ENCODE measurements around the gene SULT1A2.
"Not testable (repeated sequence)": the region's sequence is repeated elsewhere in the genome, so short reads cannot be mapped to it uniquely, and the experiment has no call there.

SULT1A2 gene

GRCh38 chr16:28591355-28591754, 5.5 kb downstream of the SULT1A2 start:
- DNase-seq (ENCODE audit: low read depth): no peak

- DNase-seq (ENCODE audit: low read depth): no peak
Observed at GRCh38 chr16:28590384-28591340, 6.2 kb downstream of the SULT1A2 start.

- no peak for DNase-seq (ENCODE audit: low read depth)
Observed at GRCh38 chr16:28589930-28590329, 6.9 kb downstream of the SULT1A2 start.

DNA sequence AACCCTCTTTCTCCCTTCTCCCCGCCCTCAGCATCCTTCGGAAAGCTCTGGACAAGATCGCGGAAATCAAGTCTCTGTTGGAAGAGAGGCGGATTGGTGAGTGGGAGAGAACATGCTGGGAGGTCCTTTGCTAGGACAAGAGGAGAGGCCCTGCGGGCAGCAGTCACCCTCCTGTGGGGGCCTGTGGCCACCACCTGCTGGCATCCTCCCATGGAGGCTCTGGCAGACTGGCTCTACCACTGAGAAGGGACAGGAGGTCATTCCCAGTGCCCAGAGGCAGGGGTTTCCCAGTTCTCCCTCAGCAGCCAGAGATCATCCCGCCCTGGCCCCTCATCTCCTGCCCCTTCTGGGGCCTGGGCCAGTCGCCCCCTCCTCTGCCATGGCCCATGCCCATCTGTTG, 7.8 kb downstream of the SULT1A2 start:
- DNase-seq (ENCODE audit: low read depth): no peak

GRCh38 chr16:28587386-28587785, 9.5 kb downstream of the SULT1A2 start:
- DNase-seq (ENCODE audit: low read depth): no peak

DNA sequence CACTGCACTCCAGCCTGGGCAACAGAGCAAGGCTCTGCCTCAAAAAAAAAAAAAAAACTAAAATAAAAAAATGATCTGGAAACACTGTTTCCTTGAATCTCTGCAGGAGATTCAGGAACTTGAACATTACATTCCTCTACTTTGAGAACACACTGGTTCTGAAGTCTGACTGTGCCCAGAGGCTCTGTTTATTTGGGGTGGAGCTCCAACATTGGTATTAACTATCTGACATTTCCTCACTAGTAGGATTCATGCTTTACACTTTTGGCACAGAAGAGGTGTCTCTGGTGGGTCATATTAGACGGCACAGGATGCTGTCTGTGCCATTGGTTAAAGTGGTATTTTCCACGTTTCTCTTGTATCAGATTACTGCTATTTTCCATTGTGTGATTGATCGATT, 10.4 kb downstream of the SULT1A2 start:
- DNase-seq (ENCODE audit: low read depth): no peak

DNA sequence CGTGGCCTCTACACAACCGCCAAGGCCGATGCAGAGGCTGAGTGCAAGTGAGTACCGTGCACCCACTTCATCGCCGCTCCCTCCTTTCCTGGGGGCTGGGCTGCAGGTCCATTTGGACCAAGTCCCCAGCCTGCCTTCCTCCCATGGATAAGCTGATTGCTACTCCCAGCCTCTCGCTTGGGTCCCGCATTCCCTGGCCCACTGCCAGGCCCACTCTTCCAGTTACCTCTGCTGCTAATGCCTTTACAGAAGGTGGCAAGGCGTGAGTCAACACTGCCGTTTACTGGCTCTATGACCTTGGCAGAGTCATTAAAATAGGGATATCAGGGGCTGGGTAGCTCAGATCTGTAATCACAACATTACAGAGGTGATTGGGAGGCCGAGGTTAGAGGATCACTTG, 11.2 kb downstream of the SULT1A2 start:
- DNase-seq (ENCODE audit: low read depth): no peak

- DNase-seq (ENCODE audit: low read depth): no peak
Observed at GRCh38 chr16:28580726-28581315, 16.0 kb downstream of the SULT1A2 start.

DNA sequence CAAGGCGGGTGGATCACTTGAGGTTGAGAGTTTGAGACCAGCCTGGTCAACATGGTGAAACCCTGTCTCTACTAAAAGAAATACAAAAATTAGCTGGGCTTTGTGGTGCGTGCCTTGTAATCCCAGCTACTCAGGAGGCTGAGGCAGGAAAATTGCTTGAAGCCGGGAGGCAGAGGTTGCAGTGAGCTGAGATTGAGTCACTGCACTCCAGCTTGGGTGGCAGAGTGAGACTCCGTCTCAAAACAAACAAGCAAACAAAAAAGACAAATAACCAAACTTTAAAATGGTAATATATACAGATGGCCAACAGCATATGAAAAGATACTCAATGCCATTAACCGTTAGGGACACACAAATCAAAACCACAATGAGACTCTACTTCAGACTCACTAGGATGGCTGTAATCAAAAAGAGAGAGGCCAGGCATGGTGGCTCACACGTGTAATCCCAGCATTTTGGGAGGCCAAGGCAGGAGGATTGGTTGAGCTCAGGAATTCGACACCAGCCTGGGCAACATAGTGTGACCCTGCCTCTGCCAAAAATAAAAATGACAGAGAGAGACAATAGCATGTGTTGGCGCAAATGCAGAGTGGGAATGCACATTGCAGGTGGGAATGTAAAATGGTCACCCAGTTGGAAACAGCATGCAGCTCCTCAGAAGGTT, 21.3 kb downstream of the SULT1A2 start:
- no peak for DNase-seq (ENCODE audit: low read depth)

DNA sequence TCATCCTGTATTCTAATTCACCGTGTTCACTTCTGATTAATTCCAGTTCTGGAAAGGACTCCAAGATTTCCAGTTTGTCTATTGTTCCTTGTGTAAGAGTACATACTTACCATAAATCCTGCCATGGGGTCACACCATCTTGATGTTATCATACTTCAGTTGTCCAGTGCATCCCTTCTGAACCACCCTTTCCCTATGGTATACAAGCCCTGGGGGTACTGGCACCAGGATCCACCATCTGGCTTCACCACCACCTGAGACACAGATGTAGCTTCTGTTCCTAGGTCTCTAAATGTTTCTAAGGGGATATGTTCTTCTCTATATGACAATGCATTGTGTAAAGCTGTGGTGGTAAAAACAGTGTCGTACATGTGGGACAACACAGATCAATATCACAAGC, 21.9 kb downstream of the SULT1A2 start:
- no peak for DNase-seq (ENCODE audit: low read depth)

DNA sequence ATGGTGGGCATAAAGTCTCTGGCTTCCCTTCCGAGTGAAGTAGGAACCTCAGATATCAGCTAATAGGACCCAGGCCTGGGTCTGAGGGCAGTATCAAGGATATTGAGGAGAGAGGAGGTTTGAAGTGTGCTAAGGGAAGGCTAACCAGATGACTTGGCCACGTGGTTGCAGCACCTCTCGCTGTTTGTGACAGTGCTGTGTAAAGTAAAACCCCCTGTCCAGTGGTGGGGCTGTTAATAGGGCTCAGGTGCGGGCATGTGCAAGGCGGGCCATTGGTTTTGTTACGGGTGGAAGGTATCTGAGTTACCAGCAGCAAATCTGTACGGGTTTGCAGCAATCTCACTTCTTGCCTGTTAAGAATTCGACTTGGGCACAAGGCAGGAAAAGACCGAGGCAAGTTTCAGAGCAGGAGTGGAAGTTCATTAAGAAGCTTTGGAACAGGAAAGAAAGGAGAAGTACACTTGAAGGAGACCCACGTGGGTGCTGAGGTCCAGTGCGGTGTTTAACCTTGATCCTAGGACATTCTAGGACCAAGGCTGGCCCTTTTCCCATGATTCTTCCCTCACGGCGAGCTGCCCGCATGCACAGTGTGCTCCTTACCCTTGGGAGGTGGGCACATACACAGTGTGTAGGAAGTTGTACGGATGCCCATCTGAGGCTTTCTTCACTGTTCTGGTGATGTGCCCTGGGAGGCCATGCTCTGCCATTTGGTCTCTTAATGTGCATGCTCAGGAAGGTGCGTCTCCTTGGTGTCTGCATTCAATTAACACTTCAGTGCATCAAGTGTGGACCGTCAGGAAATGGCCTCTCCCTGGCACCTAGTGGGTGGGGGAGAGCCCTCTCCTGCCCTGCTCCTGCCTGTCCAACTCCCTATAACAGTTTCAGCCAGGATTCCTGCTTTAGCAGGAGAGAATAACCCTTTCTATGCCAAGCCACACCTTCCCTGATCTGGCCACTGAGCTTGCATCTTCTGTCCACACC, 22.8 kb downstream of the SULT1A2 start:
- DNase-seq (ENCODE audit: low read depth): no peak

- DNase-seq (ENCODE audit: low read depth): no peak
Observed at GRCh38 chr16:28572696-28573510, 23.9 kb downstream of the SULT1A2 start.

GRCh38 chr16:28569968-28570752, 26.7 kb downstream of the SULT1A2 start:
- no peak for DNase-seq (ENCODE audit: low read depth)

GRCh38 chr16:28569021-28569420, 27.8 kb downstream of the SULT1A2 start:
- DNase-seq (ENCODE audit: low read depth): no peak

DNA sequence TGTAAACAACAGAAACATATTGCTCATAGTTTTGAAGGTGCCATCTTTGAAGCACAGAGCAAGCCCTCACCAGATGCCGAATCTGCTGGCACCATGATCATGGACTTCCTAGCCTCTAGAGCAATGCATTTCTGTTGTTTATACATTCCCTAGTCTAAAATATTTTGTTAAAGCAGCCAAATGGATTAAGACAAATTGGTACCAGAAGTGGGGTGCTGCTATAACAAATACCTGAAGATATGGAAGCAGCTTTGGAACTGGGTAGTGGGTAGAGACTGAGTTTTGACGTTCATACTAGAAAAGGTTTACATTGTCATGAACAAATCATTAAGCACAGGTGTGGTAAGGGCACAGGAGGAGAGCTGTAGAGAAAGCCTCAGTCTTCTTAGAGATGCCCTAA, 29.6 kb downstream of the SULT1A2 start:
- no peak for DNase-seq (ENCODE audit: low read depth)

- not testable (repeated sequence) for DNase-seq (ENCODE audit: low read depth)
Observed at GRCh38 chr16:28566233-28566925, 30.5 kb downstream of the SULT1A2 start.

DNA sequence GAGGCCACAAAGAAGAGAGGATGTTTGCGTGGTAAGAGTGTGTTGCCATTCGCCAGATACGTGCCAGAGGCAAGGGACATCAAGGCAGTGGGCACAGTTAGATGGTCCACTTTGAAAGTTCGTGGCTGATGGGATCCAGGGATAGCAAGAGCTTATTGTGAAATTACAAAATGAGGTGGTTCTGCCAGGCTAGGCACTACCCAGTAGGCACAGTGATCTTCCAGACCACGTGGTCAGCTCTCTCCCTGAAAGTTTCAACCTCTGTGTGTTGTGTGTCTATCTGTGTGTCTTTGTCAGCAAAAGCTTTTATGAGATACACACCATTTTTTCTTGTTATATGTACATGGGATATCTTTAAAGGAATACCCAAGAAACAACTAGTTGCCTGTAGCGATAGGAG, 33.6 kb downstream of the SULT1A2 start:
- no peak for DNase-seq (ENCODE audit: low read depth)

DNA sequence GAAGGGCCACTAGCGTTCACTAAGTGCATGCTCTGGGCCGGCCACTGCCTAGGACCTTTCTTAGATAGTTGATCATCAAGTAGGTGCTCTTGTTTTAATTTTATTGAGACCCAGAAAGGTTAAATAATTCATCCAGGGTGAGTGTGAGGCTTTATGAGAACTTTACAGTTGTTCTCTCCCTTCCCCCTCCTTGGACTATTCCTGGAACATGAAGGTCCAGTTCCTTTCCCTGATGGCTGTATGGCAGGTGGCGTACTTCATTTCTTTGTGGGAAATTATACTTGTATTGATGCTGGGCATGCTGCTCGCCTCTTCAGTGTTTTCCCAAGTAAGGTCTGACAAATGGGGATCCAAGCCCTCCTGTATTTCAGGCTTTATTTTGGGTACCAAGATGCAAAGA, 34.7 kb downstream of the SULT1A2 start:
- no peak for DNase-seq (ENCODE audit: low read depth)

- no peak for DNase-seq (ENCODE audit: low read depth)
Observed at GRCh38 chr16:28561557-28562187, 35.2 kb downstream of the SULT1A2 start.
